IMR-90 (cell line): Measurements from ENCODE around the gene ZNF277. TPM values are rescaled to one million over a fixed set of nuclear protein-coding genes. Genes with fewer than 3 reads are reported as not detected.

ENCODE experiments used
- ATAC-seq: fragments of 200-7000 bp; cut with Tn5 transposase; 2 replicates; pipeline ENCODE4 v1.9.1; 2020; ENCODE audit warnings: low read depth, mild to moderate bottlenecking, moderate library complexity
- BruUV-seq: library from RNA; stranded (reverse); fragments of 400-500 nt; replicated peaks from 2 replicates; lab custom pipeline; 2021; lab: Mats Ljungman, UMichigan
- CTCF ChIA-PET: fragments of 300-600 bp; formaldehyde crosslinking; extraction: SDS; loops from one replicate; lab custom pipeline; 2021; ENCODE audit warnings: antibody characterized with exemption; lab: Yijun Ruan, JAX
- POLR2A ChIA-PET: fragments of 300-600 bp; sonication (Branson Sonifier 250); formaldehyde crosslinking; loops from one replicate; lab custom pipeline; 2022; ENCODE audit warnings: antibody characterized with exemption; ENCODE audit not compliant: unreplicated experiment; lab: Charles Lee
- DNase-seq: peaks from one replicate; pipeline ENCODE4 v3.0.0; 2013
- H2AFZ ChIP-seq: replicated peaks from 2 replicates; pipeline ENCODE3; 2013; ENCODE audit warnings: low read length, mild to moderate bottlenecking; ENCODE audit not compliant: poor library complexity
- H2AK5ac ChIP-seq: 2 replicates; pipeline ENCODE4 v1.6.1; 2013; ENCODE audit warnings: low read depth, low read length, inconsistent platforms
- H2AK9ac ChIP-seq: replicated peaks from 2 replicates; pipeline ENCODE3; 2013; ENCODE audit warnings: mild to moderate bottlenecking, low read depth, low read length, moderate library complexity; ENCODE audit not compliant: poor library complexity
- H2BK120ac ChIP-seq: 2 replicates; pipeline ENCODE4 v1.6.1; 2013; ENCODE audit warnings: low read depth, low read length, inconsistent platforms
- H2BK15ac ChIP-seq: 3 replicates; pipeline ENCODE4 v1.6.1; 2013; ENCODE audit warnings: low read depth, low read length, inconsistent platforms
- H2BK20ac ChIP-seq: 2 replicates; pipeline ENCODE4 v1.6.1; 2013; ENCODE audit warnings: low read depth, mild to moderate bottlenecking, inconsistent platforms, low read length, moderate library complexity
- H2BK5ac ChIP-seq: 2 replicates; pipeline ENCODE4 v1.6.1; 2013; ENCODE audit warnings: mild to moderate bottlenecking, low read depth, low read length, inconsistent platforms; ENCODE audit not compliant: poor library complexity, severe bottlenecking
- H3K14ac ChIP-seq: replicated peaks from 2 replicates; pipeline ENCODE4 v1.6.1; 2013; ENCODE audit warnings: low read depth, low read length, inconsistent platforms
- H3K18ac ChIP-seq: 2 replicates; pipeline ENCODE4 v1.6.1; 2013; ENCODE audit warnings: low read depth, low read length, control low read depth
- H3K23ac ChIP-seq: 2 replicates; pipeline ENCODE4 v1.6.1; 2013; ENCODE audit warnings: low read depth, low read length, inconsistent platforms
- H3K27ac ChIP-seq: 2 replicates; pipeline ENCODE4 v1.5.1; 2013; ENCODE audit warnings: mild to moderate bottlenecking, control low read depth, low read length; ENCODE audit not compliant: insufficient read depth
- H3K27me3 ChIP-seq: 2 replicates; pipeline ENCODE4 v1.6.1; 2013; ENCODE audit warnings: low read length; ENCODE audit not compliant: control insufficient read depth, insufficient read depth
- H3K36me3 ChIP-seq: 2 replicates; pipeline ENCODE4 v1.6.1; 2013; ENCODE audit warnings: low read length, mixed read lengths; ENCODE audit not compliant: control insufficient read depth, insufficient read depth
- H3K4ac ChIP-seq: 2 replicates; pipeline ENCODE4 v1.6.1; 2013; ENCODE audit warnings: low read depth, low read length, inconsistent platforms
- H3K4me1 ChIP-seq: 2 replicates; pipeline ENCODE4 v1.6.1; 2013; ENCODE audit warnings: low read length, mixed read lengths; ENCODE audit not compliant: control insufficient read depth, insufficient read depth
- H3K4me2 ChIP-seq: 2 replicates; pipeline ENCODE4 v1.6.1; 2013; ENCODE audit warnings: low read depth, mild to moderate bottlenecking, control low read depth, low read length, moderate library complexity
- H3K4me3 ChIP-seq: 2 replicates; pipeline ENCODE4 v1.5.1; 2013; ENCODE audit warnings: low read depth, mild to moderate bottlenecking, control low read depth, low read length, moderate library complexity; ENCODE audit not compliant: insufficient read depth
- H3K56ac ChIP-seq: 2 replicates; pipeline ENCODE4 v1.6.1; 2013; ENCODE audit warnings: low read length, inconsistent platforms; ENCODE audit not compliant: insufficient read depth; ENCODE audit errors: extremely low read depth
- H3K79me1 ChIP-seq, 2 experiments: 2 replicates each; pipeline ENCODE4 v1.6.1; 2013; ENCODE audit warnings: low read length in 2 of 2, inconsistent platforms in 1 of 2, low read depth in 1 of 2
- H3K9ac ChIP-seq: 2 replicates; pipeline ENCODE4 v1.6.1; 2013; ENCODE audit warnings: low read depth, low read length, control low read depth
- H3K9me1 ChIP-seq: 2 replicates; pipeline ENCODE4 v1.6.1; 2013; ENCODE audit warnings: low read length, inconsistent platforms; ENCODE audit not compliant: insufficient read depth
- H3K9me3 ChIP-seq: 2 replicates; pipeline ENCODE4 v1.6.1; 2013; ENCODE audit warnings: low read length; ENCODE audit not compliant: control insufficient read depth, insufficient read depth
- H4K20me1 ChIP-seq: 2 replicates; pipeline ENCODE4 v1.6.1; 2013; ENCODE audit warnings: low read length, inconsistent platforms; ENCODE audit not compliant: insufficient read depth
- H4K5ac ChIP-seq: 2 replicates; pipeline ENCODE4 v1.6.1; 2013; ENCODE audit warnings: mild to moderate bottlenecking, low read depth, low read length, control low read depth
- H4K8ac ChIP-seq, 2 experiments: 2 replicates each; pipeline ENCODE4 v1.6.1; 2013; ENCODE audit warnings: low read depth in 2 of 2, low read length in 2 of 2, control low read depth in 1 of 2, inconsistent platforms in 1 of 2
- H4K91ac ChIP-seq: 2 replicates; pipeline ENCODE4 v1.6.1; 2013; ENCODE audit warnings: low read depth, low read length, inconsistent platforms; ENCODE audit not compliant: insufficient read depth
- BHLHE40 ChIP-seq: fragments of 150-350 bp; IDR thresholded peaks from 2 replicates; pipeline ENCODE4 v1.6.1; 2016; ENCODE audit warnings: mild to moderate bottlenecking, low read depth, low read length
- CHD1 ChIP-seq: IDR thresholded peaks from 2 replicates; pipeline ENCODE4 v1.6.1; 2012; ENCODE audit warnings: low read depth, low read length, improper control_type of control experiment
- ELK1 ChIP-seq: fragments of 150-350 bp; IDR thresholded peaks from 2 replicates; pipeline ENCODE4 v1.6.1; 2016; ENCODE audit warnings: low read depth, mild to moderate bottlenecking, low read length, moderate library complexity, borderline replicate concordance
- FOS ChIP-seq: fragments of 150-350 bp; IDR thresholded peaks from 2 replicates; pipeline ENCODE4 v1.6.1; 2016; ENCODE audit warnings: low read depth, low read length
- MAFK ChIP-seq: IDR thresholded peaks from 2 replicates; pipeline ENCODE4 v1.6.1; 2012; ENCODE audit warnings: low read depth, low read length, improper control_type of control experiment
- MAZ ChIP-seq: IDR thresholded peaks from 2 replicates; pipeline ENCODE4 v1.6.1; 2012; ENCODE audit warnings: low read depth, mild to moderate bottlenecking, low read length, improper control_type of control experiment, moderate library complexity, borderline replicate concordance
- MXI1 ChIP-seq: IDR thresholded peaks from 2 replicates; pipeline ENCODE4 v1.6.1; 2012; ENCODE audit warnings: low read depth, mild to moderate bottlenecking, low read length, moderate library complexity, borderline replicate concordance
- NFE2L2 ChIP-seq: fragments of 150-350 bp; IDR thresholded peaks from 2 replicates; pipeline ENCODE4 v1.6.1; 2016; ENCODE audit warnings: low read depth, mild to moderate bottlenecking, low read length
- RAD21 ChIP-seq: IDR thresholded peaks from 2 replicates; pipeline ENCODE4 v1.6.1; 2012; ENCODE audit warnings: low read length, improper control_type of control experiment
- RCOR1 ChIP-seq: IDR thresholded peaks from 2 replicates; pipeline ENCODE4 v1.6.1; 2012; ENCODE audit warnings: mild to moderate bottlenecking, low read length, improper control_type of control experiment; ENCODE audit not compliant: insufficient replicate concordance
- RFX5 ChIP-seq: IDR thresholded peaks from 2 replicates; pipeline ENCODE4 v1.8.0; 2012; ENCODE audit warnings: low read depth, mild to moderate bottlenecking, low read length, moderate library complexity
- SMC3 ChIP-seq: fragments of 150-350 bp; IDR thresholded peaks from 2 replicates; pipeline ENCODE4 v1.6.1; 2016; ENCODE audit warnings: low read depth, mild to moderate bottlenecking, antibody characterized with exemption, low read length, moderate library complexity
- WGBS, 2 experiments: methylation state at CpG; one replicate each; pipeline versions ENCODE4 v1.1.5 to v1.1.7; 2013; ENCODE audit warnings: missing lambda C conversion rate in 2 of 2; ENCODE audit not compliant: insufficient read length in 1 of 2; ENCODE audit errors: extremely low coverage in 2 of 2; 5-methylcytosine and 5-hydroxymethylcytosine counted together
- dilution Hi-C: fragments of 300-500 bp; cut with HindIII; formaldehyde crosslinking; loops from one replicate; pipeline ENCODE4 v1.14.3; 2018; ENCODE audit warnings: low sequenced_read_pairs; ENCODE audit not compliant: unreplicated experiment
- in situ Hi-C: fragments of 300-500 bp; cut with MboI; formaldehyde crosslinking; loops from 3 replicates; pipeline ENCODE4 v1.14.3; 2019; ENCODE audit warnings: low sequenced_read_pairs, inconsistent platforms, mixed read lengths
- intact Hi-C: fragments of 100-400 bp; cut with micrococcal nuclease; formaldehyde crosslinking; loops from 2 replicates; pipeline ENCODE4 v1.10.0; 2022
- polyA plus RNA-seq, 3 experiments: library from polyadenylated mRNA; depleted of rRNA; stranded (reverse); fragments of >200 nt; gene quantifications; 2 replicates each; pipeline ENCODE4 v1.2.3, GENCODE V29; 2012; ENCODE audit warnings: low replicate concordance in 1 of 3
- total RNA-seq: library from RNA; depleted of rRNA; stranded (reverse); fragments of >200 nt; gene quantifications from 2 replicates; pipeline ENCODE4 v1.2.3, GENCODE V29; 2012
- TF ChIP-seq, protein P1 (sequence below): conservative IDR thresholded peaks from 2 replicates; pipeline ENCODE4 v1.5.1; 2012; ENCODE audit warnings: mild to moderate bottlenecking, low read depth, low read length, improper control_type of control experiment

ZNF277 gene
- total and polyA plus RNA-seq, 2 of the 4 experiments (the other 2 are of a cell fraction): 7.3 to 21.3 TPM

GRCh38 chr7:112334366-112334765, 127.9 kb downstream of the ZNF277 start:
- Histone ChIP-seq H2BK5ac (no peak overlapping the region), H3K14ac (no peak overlapping the region), H3K36me3 (0 out of 2 replicates have a peak, but pooled peaks cover 2% of the 10 kb centered on the region), H3K4me3 (no peak overlapping the region), H2BK15ac (no peak overlapping the region), H4K91ac (no peak overlapping the region), H3K27me3 (no peaks in the 10 kb centered on the region), H2BK120ac (no peak overlapping the region), H2AK5ac (no peak overlapping the region), H3K79me1 (no peaks in the 10 kb centered on the region), H2BK20ac (no peak overlapping the region), H4K8ac (no peak overlapping the region), H3K18ac (no peak overlapping the region), H3K27ac (no peak overlapping the region), H3K4me2 (no peak overlapping the region), H3K56ac (no peak overlapping the region), H3K9me3 (no peaks in the 10 kb centered on the region), H3K9ac (no peak overlapping the region), H2AFZ (no peak overlapping the region), H2AK9ac (no peak overlapping the region), H3K23ac (no peak overlapping the region), H4K20me1 (no peaks in the 10 kb centered on the region), H3K4ac (no peak overlapping the region), H3K9me1 (peaks cover 2% of the 10 kb centered on the region; the same call in 1 of the 2 replicates), H4K5ac (no peak overlapping the region), H3K4me1 (no peaks in the 10 kb centered on the region)
- DNase-seq: no peak
- no TSS peak for BruUV-seq
- ChIA-PET POLR2A (no interaction called here), CTCF (no interaction called here)
- WGBS, 2 experiments: no CpG with 5 or more reads among the region's 1 CpG
- in situ Hi-C loops (no loop called here), intact Hi-C loops (no loop called here), dilution Hi-C loops (no loop called here)
- TF ChIP-seq MAZ (no peak), BHLHE40 (no peak), CHD1 (no peak), SMC3 (no peak), FOS (no peak), RAD21 (no peak), MAFK (no peak), RCOR1 (no peak), NFE2L2 (no peak), MXI1 (no peak), ELK1 (no peak), RFX5 (no peak)
- TF ChIP-seq, protein P1, sequence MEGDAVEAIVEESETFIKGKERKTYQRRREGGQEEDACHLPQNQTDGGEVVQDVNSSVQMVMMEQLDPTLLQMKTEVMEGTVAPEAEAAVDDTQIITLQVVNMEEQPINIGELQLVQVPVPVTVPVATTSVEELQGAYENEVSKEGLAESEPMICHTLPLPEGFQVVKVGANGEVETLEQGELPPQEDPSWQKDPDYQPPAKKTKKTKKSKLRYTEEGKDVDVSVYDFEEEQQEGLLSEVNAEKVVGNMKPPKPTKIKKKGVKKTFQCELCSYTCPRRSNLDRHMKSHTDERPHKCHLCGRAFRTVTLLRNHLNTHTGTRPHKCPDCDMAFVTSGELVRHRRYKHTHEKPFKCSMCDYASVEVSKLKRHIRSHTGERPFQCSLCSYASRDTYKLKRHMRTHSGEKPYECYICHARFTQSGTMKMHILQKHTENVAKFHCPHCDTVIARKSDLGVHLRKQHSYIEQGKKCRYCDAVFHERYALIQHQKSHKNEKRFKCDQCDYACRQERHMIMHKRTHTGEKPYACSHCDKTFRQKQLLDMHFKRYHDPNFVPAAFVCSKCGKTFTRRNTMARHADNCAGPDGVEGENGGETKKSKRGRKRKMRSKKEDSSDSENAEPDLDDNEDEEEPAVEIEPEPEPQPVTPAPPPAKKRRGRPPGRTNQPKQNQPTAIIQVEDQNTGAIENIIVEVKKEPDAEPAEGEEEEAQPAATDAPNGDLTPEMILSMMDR: no peak
- no peak for ATAC-seq
